ENCODE results near the gene DPP4. TPM values are rescaled to one million over a fixed set of nuclear protein-coding genes. Genes with fewer than 3 reads are reported as not detected.

The DPP4 gene
- total and polyA plus RNA-seq, 8 donors: 0.15 to 30.1 (median 2.4) TPM

- WGBS, 5 donors: 93 to 100% (median 96%) methylated on average over 1 of the region's 1 CpG
- no peak for TF ChIP-seq EP300 (IDR thresholded peaks at IDR 0.05)
- no peak for TF ChIP-seq POLR2AphosphoS5 (IDR thresholded peaks at IDR 0.05)
- no peak for TF ChIP-seq POLR2A (IDR thresholded peaks at IDR 0.05)
- TF ChIP-seq CTCF (IDR thresholded peaks at IDR 0.05): no peak
- H3K4me3 ChIP-seq: no peak overlapping the region
- no peak overlapping the region for H3K27ac ChIP-seq
- DNase-seq: no peak
- no peaks in the 10 kb centered on the region for H3K9me3 ChIP-seq
- intact Hi-C loops (cut with DNase I; ENCODE audit: low total_unique reads): no loop called here
- no peaks in the 10 kb centered on the region for H3K27me3 ChIP-seq
- H3K4me1 ChIP-seq: no peaks in the 10 kb centered on the region
- no peaks in the 10 kb centered on the region for H3K36me3 ChIP-seq
Measured at GRCh38 chr2:161988589-161988988, 85.4 kb downstream of the DPP4 start.

DNA sequence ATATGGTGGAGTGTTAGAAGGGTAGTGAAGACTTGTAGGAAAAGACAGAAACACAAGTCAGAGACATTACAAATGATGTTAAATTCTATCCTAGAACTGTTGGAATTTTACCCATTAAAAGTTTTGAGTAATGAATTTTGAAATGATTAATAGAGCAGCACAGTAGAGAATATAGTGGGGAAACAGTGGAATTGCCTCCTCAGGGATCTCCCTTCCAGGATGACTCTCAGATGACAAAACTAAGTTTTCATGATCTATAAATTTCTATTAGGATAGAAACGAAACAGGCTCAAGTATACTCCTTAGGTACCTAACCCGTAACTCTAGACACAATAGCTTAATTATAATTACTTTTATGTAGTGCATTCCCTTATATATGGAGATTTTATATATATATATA, 86.7 kb downstream of the DPP4 start:
- Histone ChIP-seq H3K27ac (no peak overlapping the region), H3K9me3 (no peaks in the 10 kb centered on the region), H3K27me3 (no peaks in the 10 kb centered on the region), H3K4me3 (no peak overlapping the region), H3K36me3 (no peaks in the 10 kb centered on the region), H3K4me1 (no peaks in the 10 kb centered on the region)
- 81 to 96% (median 89%) methylated on average over 2 of the region's 2 CpGs for WGBS, 5 donors
- DNase-seq: no peak
- intact Hi-C loops (cut with DNase I; ENCODE audit: low total_unique reads): no loop called here
- TF ChIP-seq POLR2AphosphoS5 (IDR thresholded peaks at IDR 0.05): no peak
- no peak for TF ChIP-seq EP300 (IDR thresholded peaks at IDR 0.05)
- TF ChIP-seq POLR2A (IDR thresholded peaks at IDR 0.05): no peak
- TF ChIP-seq CTCF (IDR thresholded peaks at IDR 0.05): no peak

DNA sequence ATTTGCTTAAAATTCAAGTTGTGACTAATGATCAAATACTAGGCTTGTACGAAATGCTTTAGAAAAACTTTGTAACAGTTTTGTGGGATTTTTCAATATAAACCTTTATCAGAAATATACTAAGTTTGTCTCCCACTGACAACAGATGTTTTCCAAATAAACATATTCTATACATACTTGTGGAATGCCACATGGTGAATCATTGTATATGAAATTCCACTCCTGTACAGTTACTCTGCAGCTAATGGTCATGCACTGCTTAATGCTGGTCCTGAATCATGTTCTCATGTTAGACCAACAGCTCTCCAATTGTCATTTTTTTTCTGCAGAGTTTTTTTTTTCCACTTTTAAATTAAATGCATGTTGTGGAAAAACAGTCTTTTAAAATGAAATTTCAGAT, 90.1 kb downstream of the DPP4 start:
- 73 to 84% (median 81%) methylated on average over 1 of the region's 1 CpG for WGBS, 5 donors
- intact Hi-C loops (cut with DNase I; ENCODE audit: low total_unique reads): no loop called here

GRCh38 chr2:161983331-161983651, 90.7 kb downstream of the DPP4 start:
- H3K9me3 ChIP-seq: no peaks in the 10 kb centered on the region
- intact Hi-C loops (cut with DNase I; ENCODE audit: low total_unique reads): no loop called here
- H3K27ac ChIP-seq: no peak overlapping the region
- no peak for DNase-seq
- no peaks in the 10 kb centered on the region for H3K4me1 ChIP-seq
- TF ChIP-seq CTCF (IDR thresholded peaks at IDR 0.05): no peak
- no peak for TF ChIP-seq POLR2A (IDR thresholded peaks at IDR 0.05)
- no peak for TF ChIP-seq POLR2AphosphoS5 (IDR thresholded peaks at IDR 0.05)
- no peak for TF ChIP-seq EP300 (IDR thresholded peaks at IDR 0.05)
- WGBS, 5 donors: 18 to 46% (median 32%) methylated on average over 1 of the region's 1 CpG
- H3K36me3 ChIP-seq: no peaks in the 10 kb centered on the region
- no peak overlapping the region for H3K4me3 ChIP-seq
- H3K27me3 ChIP-seq: no peaks in the 10 kb centered on the region

More for the DNA sequence above, 90.1 kb downstream of the DPP4 start:
- Histone ChIP-seq H3K27me3 (no peaks in the 10 kb centered on the region), H3K27ac (no peak overlapping the region), H3K36me3 (no peaks in the 10 kb centered on the region), H3K4me3 (no peak overlapping the region), H3K9me3 (no peaks in the 10 kb centered on the region), H3K4me1 (no peaks in the 10 kb centered on the region)
- TF ChIP-seq EP300 (IDR thresholded peaks at IDR 0.05) (no peak), POLR2A (IDR thresholded peaks at IDR 0.05) (no peak)
- no peak for DNase-seq

DNA sequence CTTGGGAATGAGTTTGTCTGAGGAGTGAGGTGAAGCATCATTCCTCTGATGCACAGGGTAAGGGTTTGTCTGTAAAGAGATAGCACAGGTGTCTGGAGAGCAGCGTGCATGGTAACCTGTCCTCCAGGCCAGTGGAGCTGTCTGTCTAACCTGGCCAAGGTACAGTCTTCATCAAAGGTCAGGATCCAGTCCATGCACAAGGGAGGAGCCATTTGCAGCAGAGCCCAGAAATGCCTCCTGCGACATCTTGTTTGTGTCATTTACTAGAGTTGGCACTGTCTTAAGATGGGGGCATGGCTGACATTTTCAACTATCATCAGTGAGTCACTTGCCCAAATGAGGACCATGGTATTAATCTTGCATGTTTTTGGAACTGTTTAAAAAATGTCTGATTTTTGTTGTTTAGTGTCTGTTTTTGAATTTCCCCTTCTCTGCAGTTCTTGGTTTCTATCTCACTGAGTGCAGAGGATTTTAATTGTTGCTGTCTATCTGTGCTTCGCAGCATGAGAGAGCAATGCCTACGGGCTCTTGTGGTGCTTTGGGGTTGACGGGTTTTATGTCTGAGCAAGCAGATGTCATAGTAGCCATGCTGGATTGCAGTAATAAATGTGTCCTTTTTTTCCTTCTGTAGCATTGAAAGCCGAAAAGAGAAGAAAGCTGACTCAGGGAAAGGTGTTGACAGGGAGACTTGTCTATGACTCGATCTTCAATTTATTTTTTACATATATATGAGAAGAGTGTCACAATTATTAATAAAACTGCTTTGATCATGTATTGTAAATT, 91.3 kb downstream of the DPP4 start:
- 79 to 89% (median 84%) methylated on average over 7 of the region's 7 CpGs for WGBS, 5 donors
- DNase-seq: no peak

More for the DNA sequence above, 91.3 kb downstream of the DPP4 start:
- intact Hi-C loops (cut with DNase I; ENCODE audit: low total_unique reads): no loop called here
- TF ChIP-seq EP300 (IDR thresholded peaks at IDR 0.05): no peak
- TF ChIP-seq POLR2A (IDR thresholded peaks at IDR 0.05): no peak
- TF ChIP-seq POLR2AphosphoS5 (IDR thresholded peaks at IDR 0.05): no peak
- TF ChIP-seq CTCF (IDR thresholded peaks at IDR 0.05): no peak
- Histone ChIP-seq H3K4me1 (no peaks in the 10 kb centered on the region), H3K36me3 (no peaks in the 10 kb centered on the region), H3K9me3 (no peaks in the 10 kb centered on the region), H3K4me3 (no peak overlapping the region), H3K27ac (no peak overlapping the region), H3K27me3 (no peaks in the 10 kb centered on the region)
